GM19467 (cell line): ENCODE measurements around the gene PTTG2.

Experiments
- ATAC-seq: cut with Tn5 transposase; IDR thresholded peaks from one replicate; pipeline ENCODE4 v1.9.1; 2021; ENCODE audit warnings: mild to moderate bottlenecking, moderate library complexity; ENCODE audit not compliant: unreplicated experiment

The PTTG2 gene

GRCh38 chr4:38004887-38005286 is 44.7 kb downstream of the PTTG2 start:
- ATAC-seq = no peak

GRCh38 chr4:38005637-38006036 is 45.4 kb downstream of the PTTG2 start:
- no peak for ATAC-seq

DNA sequence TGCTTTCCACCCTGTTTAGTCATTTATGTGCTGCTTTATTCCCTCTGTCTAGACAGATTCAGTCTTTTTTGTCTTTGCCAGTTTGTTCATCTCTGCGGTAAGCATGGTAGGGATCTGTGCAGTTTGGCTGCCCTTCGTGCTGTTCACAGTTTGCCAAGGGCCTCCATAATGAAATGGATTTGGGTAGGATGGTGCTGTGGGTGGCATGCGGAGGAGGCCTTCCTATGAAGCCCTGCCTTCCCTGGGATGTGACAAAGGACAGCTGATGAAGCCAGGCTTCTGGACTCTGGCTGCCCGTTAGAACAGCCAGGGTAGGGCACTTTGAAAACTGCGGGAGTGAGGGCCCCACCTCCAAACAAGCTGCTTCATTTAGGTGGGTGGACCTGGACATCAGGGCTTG is 47.4 kb downstream of the PTTG2 start:
- ATAC-seq = no peak

DNA sequence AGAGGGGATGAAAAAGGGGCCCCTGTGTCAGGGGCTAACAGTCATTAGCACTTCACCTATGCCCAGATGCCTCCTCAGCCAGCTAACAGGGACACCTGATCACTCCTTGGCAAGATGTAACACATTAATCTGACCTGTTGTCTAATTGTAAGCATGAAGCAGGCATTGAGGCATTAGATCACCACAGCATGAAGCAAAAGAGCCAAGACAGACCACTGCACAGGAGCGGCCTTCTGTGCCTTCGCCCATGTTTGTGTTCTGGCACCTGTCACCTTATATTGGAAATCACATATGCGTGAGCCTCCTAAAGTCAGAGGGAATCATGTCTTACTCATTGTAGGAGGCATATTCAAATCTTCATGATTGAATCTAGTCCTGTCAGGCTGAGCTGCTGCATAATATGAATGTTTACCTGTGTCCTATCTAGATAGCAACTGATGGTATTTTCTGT is 48.4 kb downstream of the PTTG2 start:
- ATAC-seq = no peak

GRCh38 chr4:38009421-38009820 is 49.2 kb downstream of the PTTG2 start:
- ATAC-seq = no peak

GRCh38 chr4:38009949-38010348 is 49.8 kb downstream of the PTTG2 start:
- no peak for ATAC-seq
